Measurements from ENCODE around the gene FTO.

FTO gene

GRCh38 chr16:54062361-54063278, 358.7 kb downstream of the FTO start:
- DNase-seq = no peak

- DNase-seq = no peak
These were observed 359.4 kb downstream of the FTO start for GRCh38 chr16:54063279-54063773.

GRCh38 chr16:54066451-54067105, 362.6 kb downstream of the FTO start:
- no peak for DNase-seq

- no peak for DNase-seq
These were observed 363.5 kb downstream of the FTO start for GRCh38 chr16:54067322-54068065.

GRCh38 chr16:54068212-54068611, 364.3 kb downstream of the FTO start:
- DNase-seq = no peak

GRCh38 chr16:54069601-54070239, 365.8 kb downstream of the FTO start:
- no peak for DNase-seq

GRCh38 chr16:54070789-54071343, 366.9 kb downstream of the FTO start:
- no peak for DNase-seq

- DNase-seq = no peak
These were observed 367.6 kb downstream of the FTO start for GRCh38 chr16:54071514-54071913.

- DNase-seq = peak; percentile 19 to 60
These were observed 368.3 kb downstream of the FTO start for GRCh38 chr16:54072237-54072636.

GRCh38 chr16:54073356-54073755, 369.4 kb downstream of the FTO start:
- DNase-seq = no peak

- DNase-seq = no peak
These were observed 371.5 kb downstream of the FTO start for GRCh38 chr16:54075446-54075845.

GRCh38 chr16:54076006-54076504, 372.1 kb downstream of the FTO start:
- no peak for DNase-seq

GRCh38 chr16:54077050-54077821, 373.3 kb downstream of the FTO start:
- no peak for DNase-seq

- DNase-seq = no peak
These were observed 376.6 kb downstream of the FTO start for GRCh38 chr16:54080524-54081008.

- DNase-seq = no peak
These were observed 382.8 kb downstream of the FTO start for GRCh38 chr16:54086791-54087190.

GRCh38 chr16:54090602-54091001, 386.6 kb downstream of the FTO start:
- DNase-seq = no peak

GRCh38 chr16:54093281-54093680, 389.3 kb downstream of the FTO start:
- no peak for DNase-seq

- no peak for DNase-seq
These were observed 390.7 kb downstream of the FTO start for GRCh38 chr16:54094641-54095040.

GRCh38 chr16:54096607-54097006, 392.7 kb downstream of the FTO start:
- no peak for DNase-seq

- DNase-seq = no peak
These were observed 393.8 kb downstream of the FTO start for GRCh38 chr16:54097774-54098173.

GRCh38 chr16:54098247-54098646, 394.3 kb downstream of the FTO start:
- no peak for DNase-seq

Data from NCI-H446 (cell line).